PC-9 (cell line): ENCODE results near the gene ANKRD26. TPM values are rescaled to one million over a fixed set of nuclear protein-coding genes. Genes with fewer than 3 reads are reported as not detected.

Experiments used
- BruUV-seq: library from RNA; stranded (reverse); fragments of 400-500 nt; replicated peaks from 2 replicates; lab custom pipeline; 2021; lab: Mats Ljungman, UMichigan
- CTCF ChIA-PET: fragments of 300-600 bp; sonication (Branson Sonifier 250); formaldehyde crosslinking; loops from one replicate; lab custom pipeline; 2022; ENCODE audit warnings: antibody characterized with exemption; lab: Charles Lee
- POLR2A ChIA-PET: fragments of 300-600 bp; sonication (Branson Sonifier 250); formaldehyde crosslinking; loops from one replicate; lab custom pipeline; 2022; ENCODE audit warnings: antibody characterized with exemption; ENCODE audit not compliant: unreplicated experiment; lab: Charles Lee
- DNase-seq, 2 experiments: peaks; one replicate each; pipeline versions ENCODE4 v3.0.0 to v3.0.0-alpha.2; 2015 to 2022; ENCODE audit warnings: mixed read lengths in 1 of 2
- H2AFZ ChIP-seq: fragments of 200-600 bp; sonication (generic); 2 replicates; pipeline ENCODE4 v1.8.1; 2017; ENCODE audit warnings: antibody characterized with exemption
- H3F3A ChIP-seq: fragments of 200-600 bp; sonication (generic); 2 replicates; pipeline ENCODE4 v1.8.1; 2017; ENCODE audit warnings: antibody characterized with exemption, mild to moderate bottlenecking, low read depth; ENCODE audit not compliant: insufficient read depth
- H3K27ac ChIP-seq: fragments of 200-600 bp; sonication (generic); 2 replicates; pipeline ENCODE4 v1.6.1; 2016; ENCODE audit warnings: mixed run types
- H3K27me3 ChIP-seq: fragments of 200-600 bp; sonication (generic); 2 replicates; pipeline ENCODE4 v1.6.1; 2016; ENCODE audit warnings: low read depth, mixed run types; ENCODE audit not compliant: insufficient read depth
- H3K36me3 ChIP-seq: fragments of 200-600 bp; sonication (generic); 2 replicates; pipeline ENCODE4 v1.6.1; 2016; ENCODE audit warnings: low read depth, mixed run types
- H3K4me1 ChIP-seq: fragments of 200-600 bp; sonication (generic); replicated peaks from 2 replicates; pipeline ENCODE4 v1.6.1; 2016; ENCODE audit warnings: mixed run types; ENCODE audit not compliant: insufficient read depth
- H3K4me2 ChIP-seq: fragments of 200-600 bp; sonication (generic); 2 replicates; pipeline ENCODE4 v1.6.1; 2017; ENCODE audit warnings: mixed run types
- H3K4me3 ChIP-seq: fragments of 200-600 bp; sonication (generic); 2 replicates; pipeline ENCODE4 v1.6.1; 2016; ENCODE audit warnings: mixed run types
- H3K79me2 ChIP-seq: fragments of 200-600 bp; sonication (generic); 2 replicates; pipeline ENCODE4 v1.6.1; 2017; ENCODE audit warnings: low read depth, mixed run types
- H3K9me2 ChIP-seq: fragments of 200-600 bp; sonication (generic); 2 replicates; pipeline ENCODE4 v1.8.1; 2017; ENCODE audit warnings: mild to moderate bottlenecking; ENCODE audit not compliant: insufficient read depth
- H3K9me3 ChIP-seq: fragments of 200-600 bp; sonication (generic); 2 replicates; pipeline ENCODE4 v1.8.1; 2016; ENCODE audit warnings: low read depth; ENCODE audit not compliant: insufficient read depth
- H4K20me1 ChIP-seq: fragments of 200-600 bp; sonication (generic); 2 replicates; pipeline ENCODE4 v1.8.1; 2017; ENCODE audit not compliant: insufficient read depth
- CTCF ChIP-seq: fragments of 200-600 bp; sonication (generic); conservative IDR thresholded peaks from 2 replicates; pipeline ENCODE4 v1.6.1; 2017; ENCODE audit warnings: mixed run types, antibody characterized with exemption, mild to moderate bottlenecking, moderate library complexity
- EZH2 ChIP-seq: fragments of 200-600 bp; sonication (generic); IDR thresholded peaks from 2 replicates; pipeline ENCODE4 v1.8.0; 2017; ENCODE audit warnings: antibody characterized with exemption, low read depth
- intact Hi-C: fragments of 100-400 bp; cut with micrococcal nuclease; formaldehyde crosslinking; loops from one replicate; pipeline ENCODE4 v1.10.0; 2022; ENCODE audit not compliant: unreplicated experiment
- total RNA-seq: library from RNA; stranded (reverse); gene quantifications from 2 replicates; pipeline ENCODE4 v1.2.3, GENCODE V29; 2021

Gene ANKRD26
- total RNA-seq, 1 experiment from 2014 or later = 12.9 TPM

GRCh38 chr10:27030060-27030459 lies 70.2 kb downstream of the ANKRD26 start:
- intact Hi-C loops = no loop called here
- Histone ChIP-seq H3K36me3 (no peaks in the 10 kb centered on the region), H3K4me2 (no peak overlapping the region), H3K4me3 (no peak overlapping the region), H3K27ac (no peak overlapping the region), H3K4me1 (no peaks in the 10 kb centered on the region), H3K27me3 (no peaks in the 10 kb centered on the region), H3F3A (no peaks in the 10 kb centered on the region), H2AFZ (no peak overlapping the region), H3K9me2 (no peaks in the 10 kb centered on the region), H3K79me2 (no peaks in the 10 kb centered on the region), H4K20me1 (no peaks in the 10 kb centered on the region), H3K9me3 (no peaks in the 10 kb centered on the region)
- POLR2A ChIA-PET = no interaction called here
- no peak for TF ChIP-seq CTCF
- no peak for TF ChIP-seq EZH2
- BruUV-seq = no TSS peak
- CTCF ChIA-PET = no interaction called here
- no peak for DNase-seq

- no peaks in the 10 kb centered on the region for H3K4me1 ChIP-seq
- no peaks in the 10 kb centered on the region for H3K9me2 ChIP-seq
- no peak overlapping the region for H3K27ac ChIP-seq
- H3K27me3 ChIP-seq = no peaks in the 10 kb centered on the region
- no peaks in the 10 kb centered on the region for H3F3A ChIP-seq
- BruUV-seq = no TSS peak
- ChIA-PET POLR2A (no interaction called here), CTCF (no interaction called here)
- no peak for DNase-seq
- no peaks in the 10 kb centered on the region for H3K36me3 ChIP-seq
- no peaks in the 10 kb centered on the region for H3K9me3 ChIP-seq
- no peaks in the 10 kb centered on the region for H3K79me2 ChIP-seq
- intact Hi-C loops = no loop called here
- TF ChIP-seq CTCF = no peak
- no peak for TF ChIP-seq EZH2
- no peaks in the 10 kb centered on the region for H4K20me1 ChIP-seq
- H3K4me3 ChIP-seq = no peak overlapping the region
- no peak overlapping the region for H2AFZ ChIP-seq
- H3K4me2 ChIP-seq = no peak overlapping the region
These were observed 78.2 kb downstream of the ANKRD26 start for GRCh38 chr10:27022048-27022447.

GRCh38 chr10:27020243-27020642 lies 80.1 kb downstream of the ANKRD26 start:
- Histone ChIP-seq H3K27ac (no peak overlapping the region), H3K4me2 (no peak overlapping the region), H3K4me3 (no peak overlapping the region), H3K36me3 (no peaks in the 10 kb centered on the region), H4K20me1 (no peaks in the 10 kb centered on the region), H3K9me2 (no peaks in the 10 kb centered on the region), H2AFZ (no peak overlapping the region), H3K9me3 (no peaks in the 10 kb centered on the region), H3K4me1 (no peaks in the 10 kb centered on the region), H3K27me3 (no peaks in the 10 kb centered on the region), H3K79me2 (no peaks in the 10 kb centered on the region), H3F3A (no peaks in the 10 kb centered on the region)
- no peak for DNase-seq
- ChIA-PET CTCF (no interaction called here), POLR2A (no interaction called here)
- intact Hi-C loops = no loop called here
- BruUV-seq = no TSS peak
- TF ChIP-seq CTCF = no peak
- TF ChIP-seq EZH2 = no peak
